Measurements from ENCODE around the gene TRIP10.
"Not testable (repeated sequence)": the region's sequence is repeated elsewhere in the genome, so short reads cannot be mapped to it uniquely, and the experiment has no call there.

TRIP10 gene

GRCh38 chr19:6707658-6708018 is 31.8 kb upstream of the TRIP10 start:
- TF ChIP-seq, protein P1, sequence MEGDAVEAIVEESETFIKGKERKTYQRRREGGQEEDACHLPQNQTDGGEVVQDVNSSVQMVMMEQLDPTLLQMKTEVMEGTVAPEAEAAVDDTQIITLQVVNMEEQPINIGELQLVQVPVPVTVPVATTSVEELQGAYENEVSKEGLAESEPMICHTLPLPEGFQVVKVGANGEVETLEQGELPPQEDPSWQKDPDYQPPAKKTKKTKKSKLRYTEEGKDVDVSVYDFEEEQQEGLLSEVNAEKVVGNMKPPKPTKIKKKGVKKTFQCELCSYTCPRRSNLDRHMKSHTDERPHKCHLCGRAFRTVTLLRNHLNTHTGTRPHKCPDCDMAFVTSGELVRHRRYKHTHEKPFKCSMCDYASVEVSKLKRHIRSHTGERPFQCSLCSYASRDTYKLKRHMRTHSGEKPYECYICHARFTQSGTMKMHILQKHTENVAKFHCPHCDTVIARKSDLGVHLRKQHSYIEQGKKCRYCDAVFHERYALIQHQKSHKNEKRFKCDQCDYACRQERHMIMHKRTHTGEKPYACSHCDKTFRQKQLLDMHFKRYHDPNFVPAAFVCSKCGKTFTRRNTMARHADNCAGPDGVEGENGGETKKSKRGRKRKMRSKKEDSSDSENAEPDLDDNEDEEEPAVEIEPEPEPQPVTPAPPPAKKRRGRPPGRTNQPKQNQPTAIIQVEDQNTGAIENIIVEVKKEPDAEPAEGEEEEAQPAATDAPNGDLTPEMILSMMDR (conservative IDR thresholded peaks at IDR 0.05), result no peak

DNA sequence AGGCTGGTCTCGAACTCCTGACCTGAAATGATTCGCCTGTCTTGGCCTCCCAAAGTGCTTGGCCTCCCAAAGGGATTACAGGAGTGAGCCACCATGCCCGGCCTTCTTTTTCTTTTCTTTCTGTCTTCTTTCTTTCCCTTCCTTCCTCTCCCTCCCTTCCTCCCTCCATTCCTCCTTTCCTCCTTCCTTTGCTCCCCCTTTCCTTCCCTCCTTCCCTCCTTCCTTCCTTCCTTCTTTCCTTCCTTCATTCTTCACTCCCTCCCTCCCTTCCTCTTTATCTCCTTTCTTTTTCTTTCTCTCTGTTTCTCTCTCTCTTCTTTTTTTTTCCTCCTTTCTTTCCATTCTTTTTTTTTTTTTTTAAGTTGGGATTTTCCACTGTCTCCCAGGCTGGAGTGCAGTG is 31.1 kb upstream of the TRIP10 start:
- TF ChIP-seq, protein P1 (conservative IDR thresholded peaks at IDR 0.05), result no peak
- H3K27ac ChIP-seq, result no peak overlapping the region

More at GRCh38 chr19:6707658-6708018, 31.8 kb upstream of the TRIP10 start:
- no peak overlapping the region for H3K27ac ChIP-seq

DNA sequence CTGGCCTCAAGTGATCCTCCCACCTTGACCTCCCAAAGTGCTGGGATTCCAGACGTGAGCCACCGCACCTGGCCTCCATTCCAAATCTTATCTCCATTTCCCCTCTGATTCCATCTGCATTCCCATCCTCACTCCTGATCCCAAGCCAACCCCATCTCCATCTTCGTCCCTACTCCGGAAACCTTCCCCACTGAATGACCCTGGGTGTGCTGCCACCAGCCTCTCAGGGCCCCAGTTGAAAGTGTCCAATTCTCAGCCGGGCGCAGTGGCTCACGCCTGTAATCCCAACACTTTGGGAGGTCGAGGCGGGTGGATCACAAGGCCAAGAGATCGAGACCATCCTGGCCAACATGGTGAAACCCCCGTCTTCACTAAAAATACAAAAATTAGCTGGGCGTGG is 30.6 kb upstream of the TRIP10 start:
- H3K27ac ChIP-seq, result not testable (repeated sequence)

DNA sequence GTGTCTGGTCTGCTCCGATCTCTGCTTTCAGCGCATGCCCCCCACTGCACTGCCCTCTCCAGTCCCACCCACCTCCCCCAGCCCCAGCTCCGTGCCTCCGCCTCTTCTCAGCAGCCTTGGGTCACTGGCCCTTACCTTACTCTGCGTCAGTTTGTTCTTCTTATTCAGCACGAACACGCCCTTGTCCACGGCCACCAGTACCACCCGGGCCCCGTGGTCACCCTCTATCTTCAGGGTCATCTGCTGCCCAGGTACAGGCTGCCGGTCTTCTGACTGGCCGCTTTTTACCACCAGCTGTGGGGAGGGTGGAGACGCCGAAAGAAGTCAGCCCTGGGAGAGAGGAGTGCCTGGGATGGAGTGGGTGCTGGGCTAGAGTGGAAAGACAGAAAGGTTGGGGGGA is 29.9 kb upstream of the TRIP10 start:
- no peak overlapping the region for H3K27ac ChIP-seq
- TF ChIP-seq, protein P1 (conservative IDR thresholded peaks at IDR 0.05), result no peak

GRCh38 chr19:6710273-6711077 is 29.0 kb upstream of the TRIP10 start:
- TF ChIP-seq, protein P1 (conservative IDR thresholded peaks at IDR 0.05), result no peak
- no peak overlapping the region for H3K27ac ChIP-seq

DNA sequence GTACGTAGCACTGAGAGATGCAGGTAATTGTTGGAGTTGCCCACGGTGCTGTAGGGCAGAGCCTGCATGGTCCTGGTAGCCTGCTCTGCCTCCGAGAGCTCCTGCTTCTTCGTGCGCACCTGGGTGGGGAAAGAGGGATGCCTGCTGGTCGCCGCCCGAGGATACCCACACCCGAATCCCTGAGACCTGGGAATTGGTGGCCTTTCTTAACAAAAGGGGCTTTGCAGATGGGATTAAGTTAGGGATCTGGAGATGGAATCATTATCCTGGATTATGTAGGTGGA is 28.5 kb upstream of the TRIP10 start:
- TF ChIP-seq, protein P1 (conservative IDR thresholded peaks at IDR 0.05), result no peak
- H3K27ac ChIP-seq, result no peak overlapping the region

GRCh38 chr19:6711605-6712004 is 27.9 kb upstream of the TRIP10 start:
- TF ChIP-seq, protein P1 (conservative IDR thresholded peaks at IDR 0.05), result no peak
- no peak overlapping the region for H3K27ac ChIP-seq

GRCh38 chr19:6712231-6712630 is 27.2 kb upstream of the TRIP10 start:
- H3K27ac ChIP-seq, result no peak overlapping the region
- TF ChIP-seq, protein P1 (conservative IDR thresholded peaks at IDR 0.05), result no peak
